K562 (cell line): ENCODE results near the gene GOLGA8A. TPM values are rescaled to one million over a fixed set of nuclear protein-coding genes. Genes with fewer than 3 reads are reported as not detected.

Experiments used
- BACH1 ChIP-seq: fragments of 200-800 bp; sonication (Bioruptor generic); IDR thresholded peaks from 2 replicates; pipeline ENCODE4 v1.6.1; 2016; ENCODE audit warnings: missing genetic modification characterization, missing compliant biosample characterization
- CHD1 ChIP-seq: fragments of 200-600 bp; sonication (generic); IDR thresholded peaks from one replicate; pipeline ENCODE4 v1.6.1; 2012; ENCODE audit warnings: mild to moderate bottlenecking, moderate library complexity, low read length, inconsistent platforms
- DLX4 ChIP-seq: fragments of 250-450 bp; sonication (Bioruptor Pico); IDR thresholded peaks from 2 replicates; pipeline ENCODE4 v1.6.1; 2021; ENCODE audit warnings: mild to moderate bottlenecking
- ERF ChIP-seq: fragments of 450-650 bp; formaldehyde crosslinking; IDR thresholded peaks from 2 replicates; pipeline ENCODE4 v1.4.0; 2020; ENCODE audit warnings: mild to moderate bottlenecking, mixed read lengths
- FOXM1 ChIP-seq, 2 experiments: fragments of 450-650 bp in 1 of 2; sonication (generic) in 1 of 2; formaldehyde crosslinking in 1 of 2; IDR thresholded peaks; 2 replicates each; pipeline versions ENCODE4 v1.6.1 to v1.9.0; 2017 to 2022; ENCODE audit warnings: low read depth in 2 of 2, mild to moderate bottlenecking in 2 of 2, missing genetic modification reagents in 1 of 2, moderate library complexity in 1 of 2
- GABPA ChIP-seq: fragments of 200-800 bp; sonication (Bioruptor generic); conservative IDR thresholded peaks from 2 replicates; pipeline ENCODE4 v1.6.1; 2016; ENCODE audit warnings: low read depth, missing genetic modification characterization, missing compliant biosample characterization
- GMEB1 ChIP-seq: fragments of 250-450 bp; sonication (Bioruptor Pico); IDR thresholded peaks from 2 replicates; pipeline ENCODE4 v1.4.0; 2020; ENCODE audit warnings: mild to moderate bottlenecking
- KAT7 ChIP-seq: sonication (generic); formaldehyde crosslinking; IDR thresholded peaks from 2 replicates; pipeline ENCODE4 v1.8.0; 2022; ENCODE audit warnings: missing genetic modification reagents, mild to moderate bottlenecking, borderline replicate concordance
- KLF13 ChIP-seq: fragments of 450-650 bp; IDR thresholded peaks from 2 replicates; pipeline ENCODE4 v1.6.1; 2016; ENCODE audit warnings: missing genetic modification characterization, low read depth, mild to moderate bottlenecking, missing compliant biosample characterization, moderate library complexity, borderline replicate concordance
- LARP7 ChIP-seq: fragments of 450-650 bp; IDR thresholded peaks from 2 replicates; pipeline ENCODE4 v1.6.1; 2016
- MCM2 ChIP-seq: fragments of 450-650 bp; IDR thresholded peaks from 2 replicates; pipeline ENCODE4 v1.6.1; 2017; ENCODE audit warnings: low read depth, mild to moderate bottlenecking
- MXD1 ChIP-seq: fragments of 250-450 bp; sonication (Bioruptor Pico); IDR thresholded peaks from 2 replicates; pipeline ENCODE4 v1.8.0; 2021; ENCODE audit warnings: borderline replicate concordance, mild to moderate bottlenecking, moderate library complexity; ENCODE audit not compliant: poor library complexity, severe bottlenecking
- NBN ChIP-seq: fragments of 450-650 bp; IDR thresholded peaks from 2 replicates; pipeline ENCODE4 v1.6.1; 2016; ENCODE audit warnings: low read depth, mild to moderate bottlenecking
- NR2C2 ChIP-seq, 2 experiments: fragments of 200-800 bp in 1 of 2; sonication (Bioruptor generic) in 1 of 2; sonication (generic) in 1 of 2; formaldehyde crosslinking in 1 of 2; IDR thresholded peaks; 2 replicates each; pipeline versions ENCODE4 v1.6.1 to v1.8.0; 2016 to 2022; ENCODE audit warnings: mild to moderate bottlenecking in 1 of 2, missing compliant biosample characterization in 1 of 2, missing genetic modification characterization in 1 of 2, missing genetic modification reagents in 1 of 2
- POU5F1 ChIP-seq: fragments of 150-350 bp; IDR thresholded peaks from 2 replicates; pipeline ENCODE4 v1.6.1; 2014; ENCODE audit warnings: borderline replicate concordance, low read length, low read depth, mild to moderate bottlenecking; ENCODE audit not compliant: partially characterized antibody
- SAFB2 ChIP-seq: fragments of 200-400 bp; formaldehyde crosslinking; IDR thresholded peaks from 2 replicates; pipeline ENCODE4 v1.6.1; 2018; ENCODE audit warnings: borderline replicate concordance, low read length, low read depth, moderate library complexity; ENCODE audit not compliant: severe bottlenecking
- SIRT6 ChIP-seq: IDR thresholded peaks from one replicate; pipeline ENCODE4 v1.6.1; 2012; ENCODE audit warnings: low read depth, mild to moderate bottlenecking, control low read depth, inconsistent platforms, low read length, moderate library complexity
- STAG1 ChIP-seq: sonication (generic); formaldehyde crosslinking; IDR thresholded peaks from 2 replicates; pipeline ENCODE4 v1.5.0; 2020; ENCODE audit warnings: missing genetic modification reagents, borderline replicate concordance
- ZBTB2 ChIP-seq: fragments of 450-650 bp; IDR thresholded peaks from 2 replicates; pipeline ENCODE4 v1.6.1; 2016; ENCODE audit warnings: antibody characterized with exemption
- ZC3H11A ChIP-seq: IDR thresholded peaks from 2 replicates; pipeline ENCODE4 v1.6.1; 2012; ENCODE audit warnings: low read depth, low read length, improper control_type of control experiment
- ZNF133 ChIP-seq: fragments of 250-450 bp; sonication (Bioruptor Pico); IDR thresholded peaks from 2 replicates; pipeline ENCODE4 v1.4.0; 2020; ENCODE audit warnings: mild to moderate bottlenecking
- ZNF354B ChIP-seq: fragments of 250-450 bp; sonication (Bioruptor Pico); IDR thresholded peaks from 2 replicates; pipeline ENCODE4 v1.4.0; 2020
- ZNF449 ChIP-seq: fragments of 250-450 bp; sonication (Bioruptor Pico); IDR thresholded peaks from 2 replicates; pipeline ENCODE4 v1.8.0; 2022; ENCODE audit warnings: moderate library complexity, mild to moderate bottlenecking, inconsistent platforms
- ZNF707 ChIP-seq: fragments of 250-450 bp; sonication (Bioruptor Pico); conservative IDR thresholded peaks from 2 replicates; pipeline ENCODE4 v1.8.0; 2022; ENCODE audit warnings: inconsistent platforms, mild to moderate bottlenecking, moderate library complexity
- polyA plus RNA-seq, 8 experiments: library from polyadenylated mRNA; depleted of rRNA in 4 of 8; stranded (reverse) in 5 of 8; unstranded in 3 of 8; fragments of >200 nt; fragmentation: Nextera tagmentation in 2 of 8; fragmentation: Illumina TruSeq in 1 of 8; extraction: Ambion mirVana in 2 of 8; extraction: Trizol in 1 of 8; gene quantifications; 2 replicates each; pipeline versions ENCODE4 v1.2.1 to v1.2.3, GENCODE V29; 2011 to 2014; ENCODE audit warnings: inconsistent platforms in 1 of 8, missing spikeins in 1 of 8
- total RNA-seq, 7 experiments: library from RNA; depleted of rRNA in 6 of 7; stranded (reverse); fragments of >200 nt in 6 of 7; fragmentation: Illumina TruSeq in 2 of 7; extraction: Trizol in 2 of 7; gene quantifications; 2 replicates each; pipeline versions ENCODE4 v1.2.1 to v1.2.3, GENCODE V29; 2011 to 2021; ENCODE audit warnings: low replicate concordance in 1 of 7

GOLGA8A gene
- total and polyA plus RNA-seq, 9 of the 15 experiments (the other 6 are each of a cell fraction or from before 2014, with no cell fraction given), result 11.2 to 191 (median 56.3) TPM

GRCh38 chr15:34437687-34438086, at the start of gene GOLGA8A (continued):
- TF ChIP-seq ZNF707 (CRISPR knock-in tag), result no peak
- no peak for TF ChIP-seq STAG1 (CRISPR knock-in tag)
- TF ChIP-seq ZNF449 (CRISPR knock-in tag), result no peak
- no peak for TF ChIP-seq ERF (CRISPR knock-in tag)
- TF ChIP-seq NBN, result no peak
- TF ChIP-seq ZNF133 (CRISPR knock-in tag), result no peak
- no peak for TF ChIP-seq KAT7
- peak; percentile 26 for TF ChIP-seq MXD1 (CRISPR knock-in tag)
- no peak for TF ChIP-seq CHD1
- TF ChIP-seq DLX4, result no peak
- no peak for TF ChIP-seq SIRT6
- TF ChIP-seq MCM2, result no peak
- TF ChIP-seq SAFB2, result no peak
- TF ChIP-seq POU5F1, result peak; percentile 71
- no peak for TF ChIP-seq NR2C2 (CRISPR knock-in tag; IDR thresholded peaks at IDR 0.05)
- no peak for TF ChIP-seq NR2C2 (tag; IDR thresholded peaks at IDR 0.05)
- TF ChIP-seq BACH1, result no peak
- no peak for TF ChIP-seq GABPA (tag)
- peak; percentile 69 for TF ChIP-seq GMEB1 (CRISPR knock-in tag)
- no peak for TF ChIP-seq ZC3H11A
- TF ChIP-seq LARP7, result no peak
- TF ChIP-seq ZNF354B (CRISPR knock-in tag), result no peak
- peak; percentile 86 for TF ChIP-seq ZBTB2
- TF ChIP-seq KLF13, result no peak
- TF ChIP-seq FOXM1 (IDR thresholded peaks at IDR 0.05; ENCODE audit: low read depth), result no peak
- 0 out of 2 replicates have a peak, but pooled peaks have one; percentile 56 for TF ChIP-seq FOXM1 (CRISPR knock-in tag; IDR thresholded peaks at IDR 0.05; ENCODE audit: low read depth)
